Transverse colon (tissue), 4 donors: Measurements from ENCODE around the gene KIAA1549. TPM values are rescaled to one million over a fixed set of nuclear protein-coding genes. Genes with fewer than 3 reads are reported as not detected.

Experiments used
- DNase-seq: peaks from one replicate; pipeline ENCODE4 v3.0.0-alpha.2; 2019
- H3K27ac ChIP-seq, 4 donors: fragments of 200-600 bp; sonication (generic); 2 replicates each; pipeline ENCODE4 v1.5.1; 2016 to 2018; ENCODE audit warnings: inconsistent platforms in 4 of 4
- H3K27me3 ChIP-seq: fragments of 200-600 bp; sonication (generic); 2 replicates; pipeline ENCODE4 v1.5.1; 2017; ENCODE audit warnings: inconsistent platforms
- H3K36me3 ChIP-seq, 4 donors: fragments of 200-600 bp; sonication (generic); 2 replicates each; pipeline ENCODE4 v1.5.1; 2017 to 2019; ENCODE audit warnings: inconsistent platforms in 4 of 4
- H3K4me1 ChIP-seq, 4 donors: fragments of 200-600 bp; sonication (generic); 2 replicates each; pipeline ENCODE4 v1.5.1; 2017 to 2020; ENCODE audit warnings: inconsistent platforms in 4 of 4
- H3K4me3 ChIP-seq, 4 donors: fragments of 200-600 bp; sonication (generic); 1 replicate in 1 of 4; 2 replicates in 3 of 4; pipeline versions ENCODE4 v1.5.1 to v1.6.1; 2017 to 2019; ENCODE audit warnings: inconsistent platforms in 4 of 4
- H3K9me3 ChIP-seq, 2 donors: fragments of 200-600 bp; sonication (generic); 2 replicates each; pipeline ENCODE4 v1.5.1; 2017 to 2019; ENCODE audit warnings: inconsistent platforms in 2 of 2
- CTCF ChIP-seq, 5 experiments: fragments of 200-600 bp in 3 of 5; fragments of 450-650 bp in 2 of 5; sonication (generic) in 3 of 5; IDR thresholded peaks; 1 replicate in 2 of 5; 2 replicates in 3 of 5; pipeline ENCODE4 v1.5.1; 2016 to 2017; ENCODE audit warnings: antibody characterized with exemption in 5 of 5, inconsistent platforms in 3 of 5, mild to moderate bottlenecking in 2 of 5, moderate library complexity in 1 of 5
- EP300 ChIP-seq: sonication (generic); formaldehyde crosslinking; IDR thresholded peaks from one replicate; pipeline ENCODE4 v1.6.1; 2017; ENCODE audit warnings: antibody characterized with exemption, low read depth
- POLR2A ChIP-seq: fragments of 450-650 bp; IDR thresholded peaks from one replicate; pipeline ENCODE4 v1.6.1; 2016; ENCODE audit warnings: antibody characterized with exemption, mild to moderate bottlenecking, moderate library complexity
- POLR2AphosphoS5 ChIP-seq, 3 donors: sonication (generic); formaldehyde crosslinking; IDR thresholded peaks; one replicate each; pipeline ENCODE4 v1.6.1; 2016; ENCODE audit warnings: antibody characterized with exemption in 3 of 3
- WGBS, 2 donors: methylation state at CpG; one replicate each; pipeline ENCODE4 v1.1.5; 2018; ENCODE audit warnings: low coverage in 1 of 2; 5-methylcytosine and 5-hydroxymethylcytosine counted together
- in situ Hi-C, 4 donors: fragments of 200-750 bp; cut with MboI; loops; one replicate each; pipeline versions ENCODE4 v1.15.0 to v1.15.1; 2017; ENCODE audit warnings: low sequenced_read_pairs in 3 of 4, low pct_ligation_motif_present in 1 of 4, low pct_unique_long_range_greater_than_20kb in 1 of 4
- intact Hi-C: fragments of 100-400 bp; cut with DNase I; formaldehyde crosslinking; loops from one replicate; pipeline ENCODE4 v1.15.1; 2023; ENCODE audit warnings: low total_unique reads
- total RNA-seq, 4 donors: library from RNA; depleted of rRNA; stranded (reverse); fragments of >200 nt; gene quantifications; one replicate each; pipeline ENCODE4 v1.1.0, GENCODE V29; 2016

The KIAA1549 gene
- total RNA-seq, 4 donors from 2014 or later = 0.37 to 1.5 (median 0.93) TPM

GRCh38 chr7:138871065-138871813 is 110.0 kb downstream of the KIAA1549 start:
- no peaks in the 10 kb centered on the region for H3K9me3 ChIP-seq
- H3K27ac ChIP-seq = no peak overlapping the region
- WGBS, 2 donors = 91 to 95% methylated on average over 4 to 21 of the region's 21 CpGs
- H3K4me3 ChIP-seq = no peak overlapping the region
- in situ Hi-C loops (no loop called here), intact Hi-C loops (loop anchor here (5.0 kb wide), 1 partner anchor 1319 kb away; no protein-coding TSS in a partner anchor)
- TF ChIP-seq EP300 (no peak), POLR2AphosphoS5 (IDR thresholded peaks at IDR 0.05) (no peak), POLR2A (no peak), CTCF (IDR thresholded peaks at IDR 0.05) (no peak)
- no peaks in the 10 kb centered on the region for H3K4me1 ChIP-seq
- DNase-seq = no peak
- H3K27me3 ChIP-seq = no peaks in the 10 kb centered on the region
- no peaks in the 10 kb centered on the region for H3K36me3 ChIP-seq

GRCh38 chr7:138869353-138869752 is 111.8 kb downstream of the KIAA1549 start:
- no peak overlapping the region for H3K4me3 ChIP-seq
- in situ Hi-C loops (no loop called here), intact Hi-C loops (no loop called here)
- H3K27ac ChIP-seq = no peak overlapping the region
- 97 to 98% methylated on average over 12 to 26 of the region's 30 CpGs for WGBS, 2 donors
- DNase-seq = no peak
- no peaks in the 10 kb centered on the region for H3K9me3 ChIP-seq
- no peaks in the 10 kb centered on the region for H3K27me3 ChIP-seq
- H3K4me1 ChIP-seq = no peaks in the 10 kb centered on the region
- TF ChIP-seq POLR2AphosphoS5 (IDR thresholded peaks at IDR 0.05) = no peak
- no peak for TF ChIP-seq POLR2A
- no peak for TF ChIP-seq CTCF (IDR thresholded peaks at IDR 0.05)
- no peak for TF ChIP-seq EP300
- H3K36me3 ChIP-seq = no peaks in the 10 kb centered on the region

- Histone ChIP-seq H3K36me3 (no peaks in the 10 kb centered on the region), H3K27ac (no peak overlapping the region), H3K4me1 (no peaks in the 10 kb centered on the region), H3K27me3 (no peaks in the 10 kb centered on the region), H3K9me3 (no peaks in the 10 kb centered on the region), H3K4me3 (no peak overlapping the region)
- DNase-seq = no peak
- intact Hi-C loops = no loop called here
- WGBS, 2 donors = 87 to 97% methylated on average over 5 to 14 of the region's 14 CpGs
- no peak for TF ChIP-seq CTCF (IDR thresholded peaks at IDR 0.05)
- no peak for TF ChIP-seq EP300
- TF ChIP-seq POLR2AphosphoS5 (IDR thresholded peaks at IDR 0.05) = no peak
- TF ChIP-seq POLR2A = no peak
- in situ Hi-C loops = no loop called here
These were observed 112.5 kb downstream of the KIAA1549 start for GRCh38 chr7:138868711-138869110.

GRCh38 chr7:138867744-138868143 is 113.4 kb downstream of the KIAA1549 start:
- in situ Hi-C loops (no loop called here), intact Hi-C loops (no loop called here)
- Histone ChIP-seq H3K9me3 (no peaks in the 10 kb centered on the region), H3K27ac (no peak overlapping the region), H3K36me3 (no peaks in the 10 kb centered on the region), H3K27me3 (no peaks in the 10 kb centered on the region), H3K4me3 (no peak overlapping the region), H3K4me1 (no peaks in the 10 kb centered on the region)
- no peak for DNase-seq
- WGBS, 2 donors = 97% methylated on average over 6 to 19 of the region's 19 CpGs
- no peak for TF ChIP-seq POLR2AphosphoS5 (IDR thresholded peaks at IDR 0.05)
- no peak for TF ChIP-seq CTCF (IDR thresholded peaks at IDR 0.05)
- TF ChIP-seq EP300 = no peak
- TF ChIP-seq POLR2A = no peak
